RWPE2 (cell line): Measurements from ENCODE around the gene STX10.
A peak's percentile ranks its signal among the peaks of the same experiment; 100 is the strongest.

Experiments
- ATAC-seq: fragments of 200-7000 bp; cut with Tn5 transposase; 3 replicates; pipeline ENCODE4 v1.9.1; 2021; ENCODE audit warnings: low read depth
- DNase-seq: peaks from one replicate; pipeline ENCODE4 v3.0.0-alpha.2; 2020; ENCODE audit warnings: low spot score
- H3K27ac ChIP-seq: fragments of 450-650 bp; 2 replicates; pipeline ENCODE4 v1.5.1; 2017; ENCODE audit warnings: mild to moderate bottlenecking; ENCODE audit not compliant: poor library complexity, severe bottlenecking
- H3K27me3 ChIP-seq: fragments of 250-450 bp; sonication (Bioruptor Pico); 2 replicates; pipeline ENCODE4 v1.5.1; 2021; ENCODE audit warnings: mild to moderate bottlenecking, moderate library complexity; ENCODE audit not compliant: insufficient read depth, poor library complexity, severe bottlenecking
- H3K36me3 ChIP-seq: fragments of 250-450 bp; sonication (Bioruptor Pico); 2 replicates; pipeline ENCODE4 v1.5.1; 2020; ENCODE audit warnings: low read depth, mild to moderate bottlenecking, moderate library complexity
- H3K4me1 ChIP-seq: fragments of 250-450 bp; sonication (Bioruptor Pico); 2 replicates; pipeline ENCODE4 v1.5.1; 2021; ENCODE audit warnings: mild to moderate bottlenecking, moderate library complexity; ENCODE audit not compliant: insufficient read depth, poor library complexity, severe bottlenecking
- H3K4me3 ChIP-seq: fragments of 250-450 bp; sonication (Bioruptor Pico); 2 replicates; pipeline ENCODE4 v1.5.1; 2021; ENCODE audit warnings: mild to moderate bottlenecking, moderate library complexity; ENCODE audit not compliant: severe bottlenecking
- H3K9me3 ChIP-seq: fragments of 250-450 bp; sonication (Bioruptor Pico); 2 replicates; pipeline ENCODE4 v1.5.1; 2021; ENCODE audit warnings: mild to moderate bottlenecking, moderate library complexity; ENCODE audit not compliant: severe bottlenecking
- CTCF ChIP-seq: fragments of 450-650 bp; IDR thresholded peaks from one replicate; pipeline ENCODE4 v1.5.1; 2017; ENCODE audit warnings: mild to moderate bottlenecking, moderate library complexity; ENCODE audit not compliant: poor library complexity, severe bottlenecking

Gene STX10

GRCh38 chr19:13130886-13131490 lies 19.2 kb downstream of the STX10 start:
- ATAC-seq = no peak
- Histone ChIP-seq H3K27ac (no peak overlapping the region), H3K36me3 (peaks cover 34% of the 10 kb centered on the region), H3K4me3 (no peak overlapping the region), H3K4me1 (no peaks in the 10 kb centered on the region), H3K9me3 (no peaks in the 10 kb centered on the region), H3K27me3 (no peaks in the 10 kb centered on the region)
- no peak for TF ChIP-seq CTCF
- no peak for DNase-seq

DNA sequence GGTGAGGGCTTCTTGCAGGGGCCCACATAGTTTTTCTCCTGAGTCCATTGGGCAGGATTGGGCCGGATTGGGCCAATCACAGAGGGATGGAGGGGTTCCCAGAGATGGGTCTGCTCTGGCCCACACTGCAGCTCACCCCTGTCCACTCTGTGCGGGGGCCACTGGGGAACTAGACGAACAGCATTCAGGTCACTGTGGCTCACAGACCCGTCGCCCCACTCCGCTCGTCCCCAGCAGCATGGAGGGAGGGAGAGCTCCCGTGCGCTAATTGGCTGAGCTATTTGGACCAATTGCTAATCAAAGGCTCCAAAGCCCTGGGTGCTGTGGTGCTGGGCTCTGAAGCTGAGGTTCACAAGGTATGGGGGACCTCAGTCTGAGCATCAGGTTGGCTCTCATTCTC lies 20.8 kb downstream of the STX10 start:
- Histone ChIP-seq H3K27ac (no peak overlapping the region), H3K4me1 (no peaks in the 10 kb centered on the region), H3K36me3 (peaks cover 32% of the 10 kb centered on the region), H3K9me3 (no peaks in the 10 kb centered on the region), H3K27me3 (no peaks in the 10 kb centered on the region), H3K4me3 (no peak overlapping the region)
- DNase-seq (no peak), ATAC-seq (no peak)
- no peak for TF ChIP-seq CTCF

DNA sequence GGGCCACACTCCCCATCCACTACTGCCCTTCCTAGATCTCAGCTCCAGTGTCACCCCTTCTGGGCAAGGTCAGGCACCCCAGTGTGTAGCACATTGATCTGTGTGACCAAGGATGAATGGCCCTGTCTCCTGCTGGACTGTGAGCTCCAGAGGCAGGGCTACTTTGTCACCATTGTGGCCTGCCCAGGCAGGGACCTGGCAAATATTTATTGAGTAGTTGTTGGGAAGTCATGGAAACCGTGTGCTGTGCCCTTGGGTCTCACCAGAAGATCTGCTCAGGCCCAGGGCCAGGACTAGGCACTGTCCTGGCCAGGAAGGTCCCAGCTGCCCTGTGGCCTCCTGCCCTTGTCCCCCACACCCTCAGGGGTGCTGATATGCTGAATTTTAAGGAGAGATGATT lies 21.6 kb downstream of the STX10 start:
- no peak; the same call in 2 of the 3 replicates for ATAC-seq
- Histone ChIP-seq H3K27ac (no peak overlapping the region), H3K4me3 (no peak overlapping the region), H3K36me3 (peaks cover 40% of the 10 kb centered on the region), H3K4me1 (no peaks in the 10 kb centered on the region), H3K9me3 (no peaks in the 10 kb centered on the region), H3K27me3 (no peaks in the 10 kb centered on the region)
- no peak for TF ChIP-seq CTCF
- DNase-seq = no peak

DNA sequence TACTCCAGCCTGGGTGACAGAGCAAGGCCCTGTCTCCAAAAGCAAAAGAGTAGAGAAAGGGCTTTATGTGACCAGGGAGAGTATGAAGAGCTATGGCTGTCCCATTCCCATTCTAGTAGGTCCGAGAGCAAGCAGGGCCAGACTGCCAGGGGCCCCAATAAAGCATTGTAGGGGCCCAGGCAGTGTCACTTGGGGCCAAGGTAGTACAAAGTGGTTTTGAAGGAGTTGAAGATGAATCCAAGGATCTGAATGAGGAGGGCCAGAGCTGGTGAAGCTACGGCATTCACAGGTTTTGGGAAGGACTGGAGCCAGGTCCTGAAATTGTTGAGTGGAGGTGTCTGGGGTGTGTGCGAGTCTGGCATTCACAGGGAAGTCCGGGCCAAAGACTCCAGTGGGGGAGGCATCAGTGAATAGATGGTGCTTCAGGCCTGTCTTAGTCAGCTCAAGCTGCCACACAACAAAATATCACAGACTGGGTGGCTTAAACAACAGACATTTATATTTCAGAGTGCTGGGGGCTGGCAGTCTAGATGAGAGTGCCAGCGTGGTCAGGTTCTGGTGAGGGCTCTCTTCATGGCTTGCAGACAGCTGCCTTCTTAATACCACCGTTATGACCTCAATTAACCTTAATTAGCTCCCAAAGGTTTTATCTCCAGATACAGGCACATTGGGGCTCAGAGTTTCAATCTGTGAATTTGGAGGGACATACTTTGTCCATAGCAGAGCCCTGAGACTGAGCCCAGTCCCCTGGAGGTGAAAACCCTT lies 22.2 kb downstream of the STX10 start:
- Histone ChIP-seq H3K9me3 (no peaks in the 10 kb centered on the region), H3K4me1 (no peaks in the 10 kb centered on the region), H3K27me3 (no peaks in the 10 kb centered on the region), H3K36me3 (peaks cover 45% of the 10 kb centered on the region), H3K4me3 (no peak overlapping the region), H3K27ac (no peak overlapping the region)
- ATAC-seq (peak; percentile 15; the same call in 1 of the 3 replicates), DNase-seq (no peak)
- no peak for TF ChIP-seq CTCF

GRCh38 chr19:13127051-13127450 lies 23.1 kb downstream of the STX10 start:
- TF ChIP-seq CTCF = no peak
- no peak for ATAC-seq
- no peak overlapping the region for H3K27ac ChIP-seq

More at GRCh38 chr19:13127051-13127450, 23.1 kb downstream of the STX10 start:
- Histone ChIP-seq H3K9me3 (no peaks in the 10 kb centered on the region), H3K27me3 (no peaks in the 10 kb centered on the region), H3K4me3 (no peak overlapping the region), H3K36me3 (peaks cover 46% of the 10 kb centered on the region), H3K4me1 (no peaks in the 10 kb centered on the region)
- no peak for DNase-seq
